ENCODE results near the gene PRKAB2.

- TF ChIP-seq EP300 (IDR thresholded peaks at IDR 0.05): no peak
- no peak for TF ChIP-seq CTCF (IDR thresholded peaks at IDR 0.05)
- no peak for TF ChIP-seq POLR2A (IDR thresholded peaks at IDR 0.05)
Measured at GRCh38 chr1:147167365-147167764, 4.9 kb downstream of the PRKAB2 start.
